Left cardiac atrium (tissue), 4 donors: ENCODE measurements around the gene SPTSSB. TPM values are rescaled to one million over a fixed set of nuclear protein-coding genes. Genes with fewer than 3 reads are reported as not detected.

Source experiments
- ATAC-seq, 2 donors: fragments of 200-7000 bp; cut with Tn5 transposase; one replicate each; pipeline ENCODE4 v1.9.1; 2020; ENCODE audit warnings: mild to moderate bottlenecking in 2 of 2, moderate library complexity in 2 of 2
- DNase-seq: peaks from one replicate; pipeline ENCODE4 v3.0.0-alpha.2; 2020
- intact Hi-C, 2 donors: fragments of 100-400 bp; cut with DNase I; formaldehyde crosslinking; loops; one replicate each; pipeline versions ENCODE4 v1.14.1 to v1.15.1; 2022 to 2023
- total RNA-seq, 2 donors: library from RNA; stranded (reverse); fragmentation: NEBNext Ultra II Directional; extraction: Animal tissue kit (Norgen Biotek cat#: 25700); gene quantifications; one replicate each; pipeline ENCODE4 v1.2.1, GENCODE V29; 2021
- donor health status: DM: no; HTN: yes; CAD: no.
- donor health status: DM: no; HTN: yes; CAD: no; lungs with severe emphysema.
- donor health status: DM: yes; HTN: yes; CAD: no.
- donor health status: Dilated cardiomyopathy.

Gene SPTSSB
- total RNA-seq, 2 donors from 2014 or later = 0.38 to 0.39 TPM

DNA sequence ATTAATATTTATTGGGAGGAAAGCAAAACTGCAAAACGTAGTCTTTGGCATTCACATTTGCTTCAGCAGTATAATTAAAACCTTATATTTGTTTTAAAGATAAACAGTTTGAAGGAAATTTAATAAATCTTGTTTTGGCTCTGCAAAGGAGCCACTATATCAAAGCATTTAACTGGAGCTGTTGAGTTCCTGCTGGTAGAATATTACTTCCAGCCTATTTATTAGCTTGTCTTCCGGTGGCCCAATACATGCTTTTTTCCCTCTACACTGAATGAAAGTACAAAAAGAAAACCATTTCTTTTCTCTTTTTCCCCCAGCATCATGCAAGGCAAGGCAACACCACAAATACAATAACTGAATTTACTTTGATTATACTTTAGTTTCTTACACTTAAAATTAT is 26.3 kb downstream of the SPTSSB start:
- intact Hi-C loops = no loop called here
- no peak for DNase-seq
- ATAC-seq = no peak

DNA sequence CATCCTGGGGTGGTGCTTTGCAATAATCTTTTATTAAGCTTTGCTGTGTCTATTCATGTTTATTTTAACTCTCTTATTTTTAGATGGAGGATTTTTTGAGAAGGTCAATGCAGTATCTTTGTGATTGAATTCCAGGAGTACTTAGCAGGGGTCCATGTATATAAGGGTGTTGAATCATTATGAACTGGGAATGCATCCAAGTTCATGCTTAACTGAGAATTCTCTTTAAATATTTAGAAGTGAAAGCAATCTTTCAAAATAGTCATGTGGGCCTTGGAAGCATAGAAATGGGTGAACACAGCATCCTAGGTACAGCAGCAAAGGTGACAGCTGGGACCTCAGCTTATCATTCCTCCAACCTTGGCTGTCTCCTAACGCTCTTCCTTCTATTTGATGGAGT is 27.3 kb downstream of the SPTSSB start:
- no peak for DNase-seq
- ATAC-seq = no peak
- intact Hi-C loops = no loop called here

DNA sequence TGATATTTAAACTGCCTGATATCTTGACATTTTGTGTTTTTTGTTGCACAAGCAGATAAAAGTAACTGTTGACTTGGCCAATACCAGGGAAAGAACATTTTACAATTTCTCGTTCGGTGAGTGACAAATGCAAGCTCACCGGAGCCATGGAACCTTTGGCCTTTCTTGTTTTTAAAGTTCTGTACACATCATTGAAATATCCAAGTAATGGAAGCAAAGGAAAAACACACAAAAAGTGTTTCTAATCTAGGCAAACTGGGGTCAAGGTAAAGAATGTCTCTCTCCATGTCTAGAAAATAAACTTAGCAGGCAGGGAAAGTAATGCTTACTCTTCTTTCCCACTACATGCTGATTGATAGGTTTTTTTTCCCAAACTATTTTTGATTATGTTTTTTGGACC is 27.8 kb downstream of the SPTSSB start:
- intact Hi-C loops = no loop called here

DNA sequence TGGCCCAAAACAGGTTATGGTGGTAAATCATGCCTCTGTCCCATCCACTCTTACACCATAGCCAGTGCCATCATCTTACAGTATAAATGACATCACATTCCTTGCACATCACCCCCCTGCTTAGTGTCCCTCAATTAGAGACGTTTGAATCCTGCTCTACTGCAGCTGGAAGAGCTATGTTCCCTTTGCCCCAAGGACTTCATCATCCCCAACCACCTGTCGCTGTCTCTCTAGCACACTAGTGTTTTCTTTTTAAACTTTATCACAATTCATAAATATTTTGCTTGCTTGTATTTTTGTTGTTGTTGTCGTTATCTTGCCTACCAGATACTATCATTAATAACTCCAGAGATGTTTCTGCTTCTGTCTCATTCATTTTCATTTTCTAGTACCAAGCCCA is 28.7 kb downstream of the SPTSSB start:
- intact Hi-C loops = no loop called here
- DNase-seq (no peak), ATAC-seq (no peak)

More for the DNA sequence above, 27.8 kb downstream of the SPTSSB start:
- ATAC-seq = no peak
- no peak for DNase-seq

DNA sequence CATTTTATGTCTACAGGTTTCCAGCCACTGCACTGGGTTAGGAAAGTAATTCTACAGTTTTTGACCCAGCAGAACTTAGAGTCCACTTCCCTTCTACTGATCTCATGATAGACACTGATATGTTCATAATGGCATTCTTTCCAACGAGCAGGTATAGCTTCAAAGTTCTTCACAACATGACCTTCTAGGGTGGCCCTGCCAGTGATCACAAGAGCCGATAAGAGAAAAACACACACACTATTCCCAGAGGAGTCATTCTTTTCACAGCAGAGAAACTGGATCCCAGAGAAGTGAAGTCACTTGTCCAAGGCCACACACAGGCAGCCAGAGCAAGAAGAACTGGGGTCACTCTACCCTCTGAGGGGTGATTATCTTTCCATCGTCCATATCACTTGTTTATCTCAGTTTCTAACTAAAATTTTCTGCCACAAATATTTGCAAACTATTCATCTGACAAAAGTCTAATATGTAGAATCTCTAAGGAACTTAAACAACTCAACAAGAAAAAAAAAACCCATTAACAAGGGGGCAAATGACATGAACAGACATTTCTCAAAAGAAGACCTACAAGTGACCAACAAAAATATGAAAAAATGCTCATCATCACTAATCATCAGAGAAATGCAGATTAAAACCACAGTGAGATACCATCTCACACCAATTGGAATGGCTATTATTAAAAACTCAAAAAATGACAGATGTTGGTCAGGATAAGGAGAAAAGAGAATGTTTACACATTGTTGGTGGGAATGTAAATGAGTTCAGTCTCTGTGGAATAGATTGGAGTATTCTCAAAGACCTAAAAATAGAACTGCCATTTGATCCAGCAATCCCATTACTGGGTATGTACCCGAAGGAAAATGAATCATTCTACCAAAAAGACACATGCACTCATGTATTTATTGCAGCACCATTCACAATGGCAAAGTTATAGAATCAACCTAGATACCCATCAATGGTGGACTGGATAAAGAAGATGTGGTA is 31.5 kb downstream of the SPTSSB start:
- intact Hi-C loops = no loop called here
- DNase-seq (no peak), ATAC-seq (no peak)

DNA sequence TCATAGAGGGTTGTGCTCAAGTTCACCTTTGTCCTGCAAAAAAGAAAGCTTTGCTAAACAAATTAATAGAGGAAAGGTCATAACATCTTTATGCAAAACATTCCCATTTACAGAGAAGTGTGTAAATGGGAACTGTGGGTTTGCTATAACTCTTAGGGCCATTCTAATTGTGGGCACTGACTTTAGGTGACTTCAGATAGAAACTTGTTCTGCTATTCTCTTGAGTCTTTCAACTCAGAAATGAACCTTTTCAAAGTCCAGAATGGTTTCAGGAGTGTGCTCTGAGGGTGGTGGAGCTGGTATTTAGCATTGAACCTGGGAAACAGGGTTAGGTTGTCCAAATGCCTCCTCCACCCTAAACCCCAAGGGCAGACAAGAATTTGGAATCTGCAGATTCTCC is 34.0 kb downstream of the SPTSSB start:
- no peak for DNase-seq
- intact Hi-C loops = no loop called here
- no peak for ATAC-seq

DNA sequence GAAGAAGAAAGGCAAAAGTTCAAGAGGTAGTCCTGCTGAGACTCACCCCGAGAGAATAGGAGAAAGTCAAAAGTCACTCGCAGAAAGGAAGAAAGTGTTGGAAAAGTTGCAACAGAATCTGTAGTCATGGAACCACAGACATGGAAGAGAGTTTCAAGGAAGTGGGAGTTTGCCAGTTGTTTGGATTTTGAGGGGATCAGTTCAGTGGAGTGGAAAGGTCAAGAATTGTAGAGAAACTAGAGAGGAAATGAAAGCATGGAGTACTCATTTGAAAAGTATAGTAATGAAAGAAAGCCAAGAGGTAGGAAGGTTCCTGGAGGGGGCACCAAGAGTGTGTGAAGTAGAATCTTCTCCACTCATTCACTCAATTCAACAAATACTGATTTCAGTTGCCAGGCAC is 34.7 kb downstream of the SPTSSB start:
- no peak for DNase-seq
- intact Hi-C loops = no loop called here
- ATAC-seq = no peak

DNA sequence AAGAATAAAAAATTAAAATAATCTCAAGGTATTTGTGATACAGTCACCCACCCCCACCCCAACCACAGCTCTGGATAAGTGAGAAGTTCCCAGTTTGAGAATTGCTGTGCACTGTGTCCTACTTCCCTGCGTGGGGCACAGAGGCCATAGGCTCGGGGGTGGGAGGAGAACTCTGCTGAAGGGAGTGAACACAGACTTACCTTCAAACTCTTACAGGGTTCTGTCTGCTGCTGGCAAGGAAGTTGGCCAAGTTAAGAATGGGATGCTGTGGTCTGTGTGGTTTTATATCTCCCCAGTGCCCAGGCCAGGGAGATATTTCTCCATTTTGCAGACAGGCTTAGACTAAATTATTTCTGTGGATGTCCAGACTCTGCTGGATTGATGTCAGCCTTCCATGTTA is 37.6 kb downstream of the SPTSSB start:
- intact Hi-C loops = no loop called here
- DNase-seq (no peak), ATAC-seq (peak in 1 of 2 donors; percentile 19)

DNA sequence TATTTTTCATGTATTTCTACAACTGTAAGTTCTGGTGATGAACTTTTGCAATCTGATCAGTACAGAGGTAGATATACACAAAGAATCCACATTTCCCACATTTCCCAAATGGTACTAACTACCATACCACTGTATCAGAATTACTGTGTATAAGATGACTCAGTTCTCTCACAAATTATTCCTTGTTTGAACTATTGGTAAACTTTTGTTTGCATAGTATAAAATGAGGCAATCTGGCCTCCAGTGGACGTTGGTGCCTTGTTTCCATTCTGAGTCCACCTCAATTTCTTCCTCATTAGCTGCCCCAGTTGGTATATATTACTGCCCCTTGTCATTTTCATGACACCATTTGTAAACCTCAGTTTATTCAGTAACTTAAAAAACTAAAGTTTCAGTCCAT is 38.5 kb downstream of the SPTSSB start:
- ATAC-seq (no peak), DNase-seq (no peak)
- intact Hi-C loops = no loop called here

DNA sequence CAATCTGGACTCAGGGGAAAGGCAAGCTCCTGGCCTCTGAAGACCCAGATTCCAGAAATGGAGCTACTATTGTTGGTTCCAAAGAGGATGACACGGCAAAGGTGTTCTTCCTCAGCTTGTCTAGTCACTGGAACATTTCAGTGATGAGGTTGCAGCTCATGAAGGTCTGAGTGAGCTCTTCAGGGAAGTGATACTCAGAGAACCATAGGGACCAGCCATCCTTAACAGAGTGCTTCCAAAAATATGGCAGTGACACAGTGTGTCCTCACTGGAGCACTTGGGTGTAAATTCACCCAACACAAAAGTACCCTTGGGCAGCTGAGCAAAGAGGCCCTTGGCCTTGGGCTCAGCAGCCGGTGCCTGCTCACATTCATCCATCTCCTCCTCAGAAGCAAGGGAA is 46.3 kb downstream of the SPTSSB start:
- DNase-seq (no peak), ATAC-seq (no peak)
- intact Hi-C loops = no loop called here

DNA sequence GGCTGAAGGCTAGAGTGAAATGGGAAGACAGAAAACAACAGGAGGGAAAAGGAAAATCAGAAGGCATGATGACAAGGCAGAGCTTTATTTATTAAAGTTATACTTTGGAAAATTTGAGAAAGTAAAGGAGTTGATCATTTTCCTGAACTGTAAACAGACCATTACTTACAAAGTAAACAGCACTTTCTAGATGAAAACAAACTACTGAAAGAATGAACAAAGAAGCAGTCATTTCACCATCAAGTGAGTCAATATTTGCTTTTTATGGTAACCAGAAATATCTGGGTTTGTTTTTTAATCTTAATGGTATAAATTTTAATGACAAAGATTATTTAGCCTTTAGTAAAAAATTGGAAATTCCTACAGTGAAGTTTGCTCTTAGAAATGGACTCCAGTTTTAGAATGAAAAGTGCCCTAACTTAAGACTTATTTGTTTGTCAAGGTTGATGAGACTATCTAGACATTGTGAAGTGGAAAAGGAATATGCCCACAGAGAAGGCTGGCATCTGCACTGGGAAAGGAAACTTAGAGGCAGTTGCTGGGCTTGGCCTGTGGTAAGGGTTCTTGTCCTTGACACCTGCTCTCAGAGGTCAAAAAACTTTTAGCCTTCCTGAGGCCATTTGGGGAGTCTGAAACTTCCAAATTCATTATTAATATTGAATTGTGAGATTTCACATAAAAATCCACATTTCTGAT is 47.2 kb downstream of the SPTSSB start:
- DNase-seq = no peak
- intact Hi-C loops = no loop called here
- no peak for ATAC-seq

DNA sequence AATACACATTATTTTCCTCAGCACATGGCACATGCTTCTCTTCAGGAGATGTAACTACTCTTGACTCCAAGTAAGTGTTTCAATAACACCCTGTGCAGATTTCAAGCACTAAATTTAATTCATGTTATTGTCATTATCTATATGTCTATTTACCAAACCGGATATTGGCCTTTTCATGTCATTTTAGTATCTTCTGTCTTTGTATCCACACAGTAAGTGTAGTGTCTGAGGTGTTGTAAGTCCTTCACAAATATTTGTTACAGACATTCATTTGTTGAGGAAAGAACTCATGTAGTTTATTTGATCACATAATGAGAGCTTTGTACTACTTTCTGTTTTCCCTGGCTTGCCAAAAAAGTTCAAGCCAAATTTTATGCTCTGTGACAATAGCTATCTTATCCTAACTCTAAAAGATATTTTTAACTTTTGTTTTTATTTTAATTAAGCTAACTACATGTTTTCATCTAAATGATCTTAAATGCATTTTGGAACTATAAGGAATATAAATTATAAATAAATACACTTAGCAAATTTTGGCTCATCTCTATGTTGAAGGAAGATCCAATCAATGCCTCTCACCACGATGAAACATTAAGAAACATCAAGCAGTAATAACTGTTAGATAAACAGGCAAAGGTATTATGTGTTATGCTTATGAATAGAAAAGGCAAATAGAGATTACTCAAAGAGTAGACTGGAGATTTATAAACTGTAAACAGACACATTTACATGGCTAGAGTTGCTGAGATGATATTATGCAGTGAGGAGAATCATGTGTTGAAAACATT is 48.3 kb downstream of the SPTSSB start:
- no peak for ATAC-seq
- intact Hi-C loops = no loop called here
- DNase-seq = no peak

DNA sequence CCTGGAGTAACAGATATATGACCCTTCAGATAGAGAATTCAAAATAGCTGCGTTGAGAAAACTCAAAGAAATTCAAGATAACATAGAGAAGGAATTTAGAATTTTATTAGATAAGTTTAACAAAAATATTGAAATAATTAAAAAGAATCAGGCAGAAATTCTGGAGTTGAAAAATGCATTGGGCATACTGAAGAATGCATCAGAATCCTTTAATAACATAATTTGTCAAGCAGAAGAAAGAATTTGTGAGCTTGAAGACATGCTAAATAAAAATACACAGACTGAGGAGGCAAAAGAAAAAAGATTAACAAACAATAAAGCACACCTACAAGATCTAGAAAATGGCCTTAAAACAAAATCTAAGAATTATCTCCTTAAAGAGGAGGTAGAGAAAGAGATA is 50.5 kb downstream of the SPTSSB start:
- DNase-seq (no peak), ATAC-seq (no peak)
- intact Hi-C loops = no loop called here

DNA sequence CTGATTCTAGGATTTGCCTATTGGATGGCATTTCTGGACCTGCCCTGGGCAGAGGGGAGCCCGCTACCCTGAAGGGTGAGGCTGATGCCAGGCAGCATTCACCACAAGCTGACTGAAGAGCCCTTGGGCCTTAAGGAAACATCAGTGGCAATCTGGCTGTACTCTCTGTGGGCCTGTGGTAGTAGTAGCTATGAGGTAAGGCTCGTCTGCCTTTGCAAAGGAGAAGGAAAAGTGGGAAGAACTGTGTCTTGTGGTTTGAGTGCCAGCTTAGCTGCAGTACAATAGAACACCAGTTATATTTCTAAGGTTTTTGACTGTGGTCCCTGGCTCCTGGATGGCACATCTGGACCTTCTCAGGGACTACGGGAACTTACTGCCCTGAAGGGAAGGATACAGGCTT is 51.5 kb downstream of the SPTSSB start:
- ATAC-seq (no peak), DNase-seq (no peak)
- intact Hi-C loops = no loop called here

DNA sequence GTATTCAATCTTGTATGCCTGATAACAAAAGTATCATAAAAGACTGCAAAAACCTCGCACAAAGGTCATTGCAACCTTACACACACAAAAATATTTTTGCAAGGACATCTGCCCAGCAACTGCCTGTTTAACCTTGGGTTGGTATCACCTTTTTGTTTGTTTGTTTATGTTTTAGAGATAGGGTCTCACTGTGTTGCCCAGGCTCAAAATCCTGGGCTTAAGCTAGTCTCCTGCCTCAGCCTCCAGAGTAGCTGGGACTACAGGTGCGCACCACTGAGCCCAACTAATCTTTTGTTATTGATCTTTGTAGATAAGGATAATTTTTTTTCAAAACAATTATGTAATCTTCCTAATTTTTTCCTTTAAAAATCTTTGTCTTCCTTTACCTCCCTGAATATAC is 54.2 kb downstream of the SPTSSB start:
- ATAC-seq = no peak
- intact Hi-C loops = no loop called here
- no peak for DNase-seq

DNA sequence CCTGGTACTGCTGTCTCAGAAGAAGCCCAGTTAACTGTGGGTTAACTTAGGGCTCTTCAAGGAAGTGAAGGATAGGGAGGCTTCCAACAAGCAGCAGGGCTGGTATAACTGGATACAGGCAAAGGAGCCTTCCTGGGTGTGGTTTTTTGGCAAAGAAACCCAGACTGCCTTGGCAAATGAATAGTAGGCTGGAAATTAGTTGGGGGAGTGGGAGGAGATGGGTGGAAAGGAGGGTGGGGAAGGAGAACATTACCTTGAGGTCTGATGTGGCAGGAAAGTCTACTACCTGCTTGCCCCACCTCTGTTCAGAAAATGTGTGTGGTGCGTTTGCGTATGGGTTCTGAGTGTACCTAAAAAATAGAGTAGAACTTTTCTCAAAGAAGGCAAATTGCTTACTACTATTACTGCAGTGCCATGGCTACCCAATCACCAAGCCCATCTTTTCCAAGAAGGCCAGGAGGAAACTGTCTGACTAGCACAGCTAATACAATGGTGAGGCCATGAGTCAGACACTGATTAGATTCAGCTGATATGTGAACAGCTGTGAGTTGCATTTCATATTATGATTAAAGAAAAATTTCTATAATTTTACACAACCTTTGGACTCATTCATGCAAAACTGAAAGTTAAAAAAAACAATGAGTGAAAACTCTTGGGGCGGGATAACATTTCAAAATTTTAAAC is 55.2 kb downstream of the SPTSSB start:
- intact Hi-C loops = no loop called here
- no peak for DNase-seq
- ATAC-seq = peak in 1 of 2 donors; percentile 38

DNA sequence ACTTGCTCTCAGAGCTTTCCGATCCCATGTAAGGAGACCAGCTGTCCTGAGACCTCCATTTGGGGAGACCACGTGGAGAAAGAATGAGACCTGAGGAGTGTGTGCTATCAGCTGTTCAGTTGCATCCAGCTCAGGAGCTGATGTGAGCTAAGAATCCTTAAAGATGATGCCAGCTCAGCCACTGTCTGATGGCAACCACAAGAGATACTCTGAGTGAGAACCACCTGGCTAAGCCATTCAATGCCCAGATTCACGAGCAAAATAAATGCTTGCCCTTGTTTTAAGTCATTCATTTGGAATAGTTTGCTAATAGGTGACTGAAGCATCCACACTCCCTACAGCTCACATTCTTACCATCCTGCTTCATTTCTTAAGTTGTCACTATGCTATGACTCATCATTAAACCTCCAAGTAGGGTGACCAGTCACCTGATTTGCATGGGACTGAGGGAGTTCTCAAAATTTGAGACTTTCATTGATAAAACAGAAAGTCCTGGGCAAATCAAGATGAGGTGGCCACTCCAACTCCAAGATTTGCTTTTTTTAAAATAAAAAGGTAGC is 56.4 kb downstream of the SPTSSB start:
- intact Hi-C loops = no loop called here
- DNase-seq = no peak
- ATAC-seq = no peak

DNA sequence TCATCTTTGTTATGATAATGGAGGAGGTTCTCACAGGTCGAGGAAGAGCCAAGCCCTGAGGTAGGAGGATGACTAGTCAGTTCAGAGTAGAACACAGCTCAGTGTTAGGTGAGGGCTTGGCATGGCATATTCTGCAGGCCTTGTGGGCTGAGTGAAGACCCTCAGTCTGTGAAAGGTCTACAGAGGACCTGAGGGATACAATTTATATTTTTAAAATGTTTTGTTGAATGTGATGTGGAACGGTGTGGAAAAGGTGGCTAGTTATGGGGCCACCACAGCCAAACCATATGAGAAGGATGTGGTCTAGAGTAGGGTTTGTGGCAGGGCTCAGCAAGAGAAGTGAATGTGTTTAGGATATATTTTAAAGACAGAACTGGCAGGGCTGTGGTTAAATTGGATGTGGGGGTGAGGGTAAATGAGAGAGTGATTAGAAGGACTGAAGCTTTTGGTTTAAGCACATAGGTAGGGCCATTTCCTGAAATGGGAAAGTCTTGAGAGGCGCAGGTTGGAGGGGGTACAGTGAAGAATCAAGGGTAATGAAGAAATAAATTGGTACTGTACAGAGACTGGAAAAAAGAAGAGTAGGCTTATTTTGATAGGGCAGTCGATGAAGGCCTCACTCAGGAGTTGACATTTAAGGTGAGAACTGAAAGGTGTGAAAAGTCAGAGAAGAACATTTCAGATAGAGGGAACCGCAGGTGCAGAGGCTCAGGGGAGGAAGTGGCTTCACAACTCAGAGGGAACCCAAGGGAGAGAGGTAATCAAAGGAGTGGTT is 60.5 kb downstream of the SPTSSB start:
- DNase-seq (no peak), ATAC-seq (peak in 1 of 2 donors; percentile 47)
- intact Hi-C loops = no loop called here
